ENCODE measurements around the gene CHDH.

DNA sequence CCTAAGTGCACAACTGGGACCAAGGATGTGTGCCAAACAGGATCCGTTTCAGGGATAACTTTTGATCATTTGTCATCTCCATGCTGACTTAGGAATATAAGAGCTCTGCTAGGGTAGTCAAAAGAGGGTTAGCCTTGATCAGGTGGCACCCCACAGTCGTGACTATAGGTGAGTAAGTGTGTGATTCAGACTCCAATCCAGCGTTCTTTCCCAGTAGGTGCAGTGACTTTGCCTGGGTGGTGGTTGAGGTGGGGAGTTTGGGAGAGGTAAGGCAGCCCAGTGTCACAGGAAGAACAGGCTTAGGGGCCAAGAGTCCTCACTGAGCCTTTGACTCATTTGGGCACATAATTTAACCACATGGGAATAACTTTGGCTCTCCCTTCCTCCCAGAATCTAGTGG, 51.0 kb downstream of the CHDH start:
- TF ChIP-seq, protein P1, sequence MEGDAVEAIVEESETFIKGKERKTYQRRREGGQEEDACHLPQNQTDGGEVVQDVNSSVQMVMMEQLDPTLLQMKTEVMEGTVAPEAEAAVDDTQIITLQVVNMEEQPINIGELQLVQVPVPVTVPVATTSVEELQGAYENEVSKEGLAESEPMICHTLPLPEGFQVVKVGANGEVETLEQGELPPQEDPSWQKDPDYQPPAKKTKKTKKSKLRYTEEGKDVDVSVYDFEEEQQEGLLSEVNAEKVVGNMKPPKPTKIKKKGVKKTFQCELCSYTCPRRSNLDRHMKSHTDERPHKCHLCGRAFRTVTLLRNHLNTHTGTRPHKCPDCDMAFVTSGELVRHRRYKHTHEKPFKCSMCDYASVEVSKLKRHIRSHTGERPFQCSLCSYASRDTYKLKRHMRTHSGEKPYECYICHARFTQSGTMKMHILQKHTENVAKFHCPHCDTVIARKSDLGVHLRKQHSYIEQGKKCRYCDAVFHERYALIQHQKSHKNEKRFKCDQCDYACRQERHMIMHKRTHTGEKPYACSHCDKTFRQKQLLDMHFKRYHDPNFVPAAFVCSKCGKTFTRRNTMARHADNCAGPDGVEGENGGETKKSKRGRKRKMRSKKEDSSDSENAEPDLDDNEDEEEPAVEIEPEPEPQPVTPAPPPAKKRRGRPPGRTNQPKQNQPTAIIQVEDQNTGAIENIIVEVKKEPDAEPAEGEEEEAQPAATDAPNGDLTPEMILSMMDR (IDR thresholded peaks at IDR 0.05), result no peak
- no peak for TF ChIP-seq EZH2 (IDR thresholded peaks at IDR 0.05; ENCODE audit: borderline replicate concordance, insufficient read depth, low read depth, low read length, poor library complexity, severe bottlenecking)

Measured in B cell (primary cell).